ENCODE results near the gene TMEM123. TPM values are rescaled to one million over a fixed set of nuclear protein-coding genes. Genes with fewer than 3 reads are reported as not detected.

TMEM123 gene
- total RNA-seq, 1 donor from 2014 or later, result 107 TPM

DNA sequence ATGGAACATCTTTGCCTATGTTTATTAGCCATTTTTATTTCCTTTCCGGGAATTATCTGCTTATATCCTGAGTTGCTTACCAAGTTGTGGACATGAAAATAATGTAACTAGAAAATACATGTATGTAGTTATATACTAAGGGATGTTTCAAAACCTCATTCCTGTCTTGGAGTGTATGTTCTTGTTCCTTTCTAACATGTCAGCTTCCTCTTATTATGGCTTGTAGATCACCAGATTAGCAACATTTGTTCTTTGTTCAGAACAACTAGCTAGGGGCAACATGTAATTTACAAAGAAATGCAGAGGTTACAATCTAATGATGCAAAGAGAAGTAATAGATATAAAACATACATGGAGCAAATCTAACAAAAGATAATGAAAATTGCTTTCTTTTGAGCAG lies 13.1 kb upstream of the TMEM123 start:
- intact Hi-C loops (cut with DNase I), result no loop called here
- H3K36me3 ChIP-seq, result no peaks in the 10 kb centered on the region
- H3K4me1 ChIP-seq, result peaks cover 0 to 4% of the 10 kb centered on the region in 2 donors
- no peak overlapping the region for H3K4me3 ChIP-seq
- no peaks in the 10 kb centered on the region for H3K9me3 ChIP-seq
- H3K27me3 ChIP-seq, result no peaks in the 10 kb centered on the region
- TF ChIP-seq, protein P1, sequence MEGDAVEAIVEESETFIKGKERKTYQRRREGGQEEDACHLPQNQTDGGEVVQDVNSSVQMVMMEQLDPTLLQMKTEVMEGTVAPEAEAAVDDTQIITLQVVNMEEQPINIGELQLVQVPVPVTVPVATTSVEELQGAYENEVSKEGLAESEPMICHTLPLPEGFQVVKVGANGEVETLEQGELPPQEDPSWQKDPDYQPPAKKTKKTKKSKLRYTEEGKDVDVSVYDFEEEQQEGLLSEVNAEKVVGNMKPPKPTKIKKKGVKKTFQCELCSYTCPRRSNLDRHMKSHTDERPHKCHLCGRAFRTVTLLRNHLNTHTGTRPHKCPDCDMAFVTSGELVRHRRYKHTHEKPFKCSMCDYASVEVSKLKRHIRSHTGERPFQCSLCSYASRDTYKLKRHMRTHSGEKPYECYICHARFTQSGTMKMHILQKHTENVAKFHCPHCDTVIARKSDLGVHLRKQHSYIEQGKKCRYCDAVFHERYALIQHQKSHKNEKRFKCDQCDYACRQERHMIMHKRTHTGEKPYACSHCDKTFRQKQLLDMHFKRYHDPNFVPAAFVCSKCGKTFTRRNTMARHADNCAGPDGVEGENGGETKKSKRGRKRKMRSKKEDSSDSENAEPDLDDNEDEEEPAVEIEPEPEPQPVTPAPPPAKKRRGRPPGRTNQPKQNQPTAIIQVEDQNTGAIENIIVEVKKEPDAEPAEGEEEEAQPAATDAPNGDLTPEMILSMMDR (IDR thresholded peaks at IDR 0.05), result no peak
- no peak for DNase-seq (ENCODE audit: low spot score in 2 of 2)
- H3K27ac ChIP-seq, result no peak overlapping the region

DNA sequence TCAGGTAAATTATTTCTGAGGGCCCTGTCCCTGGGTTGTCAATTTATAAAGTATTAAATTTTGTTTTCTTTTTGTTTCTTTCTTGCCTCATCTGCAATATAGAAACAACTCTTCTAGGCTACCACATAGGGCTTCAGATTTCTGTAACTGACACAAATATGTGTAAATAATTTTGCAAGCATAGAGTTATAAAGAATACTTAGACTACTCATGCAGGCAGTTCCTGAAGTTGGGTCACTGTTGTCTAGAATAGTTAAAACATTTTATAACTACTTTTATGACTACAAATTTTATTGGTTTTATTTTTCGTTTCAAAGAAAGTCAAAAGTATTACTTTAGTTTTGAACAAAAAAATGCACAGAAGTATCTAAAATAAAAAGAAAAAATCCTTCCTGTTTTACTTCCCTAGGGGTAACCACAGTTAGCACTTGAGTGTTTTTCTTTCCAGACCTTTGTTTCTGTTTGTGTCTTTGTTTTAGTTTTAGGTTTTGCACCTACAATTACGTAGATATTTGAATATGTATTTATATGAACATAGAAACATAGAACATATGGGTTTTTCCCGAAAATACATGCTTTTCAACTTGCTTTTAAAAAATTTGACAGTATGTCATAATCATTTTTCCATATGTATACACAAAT lies 12.4 kb upstream of the TMEM123 start:
- no peak overlapping the region for H3K4me3 ChIP-seq
- H3K27me3 ChIP-seq, result no peaks in the 10 kb centered on the region
- H3K36me3 ChIP-seq, result no peaks in the 10 kb centered on the region
- no peak overlapping the region for H3K27ac ChIP-seq
- intact Hi-C loops (cut with DNase I), result no loop called here
- no peak for DNase-seq (ENCODE audit: low spot score in 2 of 2)
- H3K9me3 ChIP-seq, result no peaks in the 10 kb centered on the region
- peaks cover 0 to 4% of the 10 kb centered on the region in 2 donors for H3K4me1 ChIP-seq
- TF ChIP-seq, protein P1 (IDR thresholded peaks at IDR 0.05), result no peak

DNA sequence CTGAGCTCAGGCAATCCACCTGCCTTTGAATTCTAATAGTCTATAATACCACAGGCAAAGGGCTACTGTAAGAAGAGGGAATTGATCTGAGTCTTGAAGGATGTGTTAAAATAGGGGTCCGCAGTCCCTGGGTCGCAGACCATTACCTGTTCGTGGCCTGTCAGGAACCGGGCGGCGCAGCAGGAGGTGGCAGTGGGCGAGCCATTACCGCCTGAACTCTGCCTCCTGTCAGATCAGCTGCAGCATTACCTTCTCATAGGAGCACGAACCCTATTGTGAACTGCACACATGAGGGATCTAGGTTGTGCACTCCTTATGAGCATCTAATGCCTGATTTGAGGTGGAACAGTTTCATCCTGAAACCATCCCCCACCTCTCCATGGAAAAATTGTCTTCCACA lies 11.5 kb upstream of the TMEM123 start:
- no peaks in the 10 kb centered on the region for H3K36me3 ChIP-seq
- no peak overlapping the region for H3K27ac ChIP-seq
- H3K4me3 ChIP-seq, result no peak overlapping the region
- H3K4me1 ChIP-seq, result no peaks in the 10 kb centered on the region
- no peak for DNase-seq (ENCODE audit: low spot score in 2 of 2)
- intact Hi-C loops (cut with DNase I), result no loop called here
- TF ChIP-seq, protein P1 (IDR thresholded peaks at IDR 0.05), result no peak
- no peaks in the 10 kb centered on the region for H3K27me3 ChIP-seq
- H3K9me3 ChIP-seq, result no peaks in the 10 kb centered on the region

DNA sequence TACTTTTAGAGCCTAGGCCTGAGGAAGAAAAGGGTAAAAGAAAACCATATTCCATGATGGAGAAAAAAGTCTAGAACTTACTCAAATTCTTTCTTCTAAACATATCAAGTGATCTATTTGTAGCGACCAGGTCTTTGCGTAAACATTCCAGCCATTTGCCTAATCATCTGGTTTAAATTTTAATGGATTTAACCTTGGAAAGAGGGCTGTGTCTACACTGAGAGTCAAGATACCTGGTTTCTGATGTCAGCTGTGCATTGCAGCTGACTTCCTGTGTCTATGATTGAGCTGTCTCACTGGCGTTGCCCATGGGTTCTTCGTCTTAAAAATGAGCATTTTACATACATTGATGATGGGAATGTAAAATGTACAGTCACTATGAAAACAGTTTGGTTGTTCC lies 10.0 kb upstream of the TMEM123 start:
- Histone ChIP-seq H3K9me3 (no peaks in the 10 kb centered on the region), H3K27me3 (no peaks in the 10 kb centered on the region), H3K36me3 (no peaks in the 10 kb centered on the region), H3K4me1 (no peaks in the 10 kb centered on the region), H3K4me3 (no peak overlapping the region), H3K27ac (no peak overlapping the region)
- no peak for DNase-seq (ENCODE audit: low spot score in 2 of 2)
- intact Hi-C loops (cut with DNase I), result no loop called here
- TF ChIP-seq, protein P1 (IDR thresholded peaks at IDR 0.05), result no peak

DNA sequence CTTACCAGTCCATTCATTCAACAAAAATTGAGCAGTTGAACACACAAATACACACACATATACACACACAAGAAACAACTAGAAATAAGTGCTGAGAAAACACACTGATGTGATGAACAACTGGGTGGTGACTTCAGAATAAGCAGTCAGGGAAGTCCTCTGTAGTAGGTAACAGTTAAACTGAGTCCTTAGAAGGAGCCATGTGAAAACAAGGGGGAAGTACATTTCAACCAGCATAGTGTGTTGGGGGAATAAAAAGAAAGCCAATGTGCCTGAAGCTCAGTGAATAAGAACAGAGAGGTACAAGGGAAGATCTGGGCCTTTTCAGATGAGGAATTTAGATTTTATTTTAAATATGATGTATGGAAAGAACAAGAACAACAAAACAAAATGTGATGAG lies 6.8 kb upstream of the TMEM123 start:
- Histone ChIP-seq H3K27me3 (no peaks in the 10 kb centered on the region), H3K4me3 (no peak overlapping the region), H3K36me3 (no peaks in the 10 kb centered on the region), H3K27ac (no peak overlapping the region), H3K9me3 (no peaks in the 10 kb centered on the region), H3K4me1 (no peaks in the 10 kb centered on the region)
- DNase-seq (ENCODE audit: low spot score in 2 of 2), result no peak
- intact Hi-C loops (cut with DNase I), result loop anchor here (5.0 kb wide), 1 partner anchor 33 kb away; no protein-coding TSS in a partner anchor
- TF ChIP-seq, protein P1 (IDR thresholded peaks at IDR 0.05), result no peak
